ENCODE data around the gene TAF3.

Gene TAF3

GRCh38 chr10:8063935-8064334 is 245.6 kb downstream of the TAF3 start:
- H4K8ac ChIP-seq (ENCODE audit: low read depth, low read length) = peak overlapping the region; percentile 4
- peak overlapping the region; percentile 12 for H3K9ac ChIP-seq (ENCODE audit: low read length)
- H3K18ac ChIP-seq (ENCODE audit: low read length) = peak overlapping the region; percentile 6
- WGBS (ENCODE audit: extremely low coverage, insufficient coverage, insufficient read length) = no CpG with 5 or more reads among the region's 13 CpGs
- peaks cover 33 to 39% of the 10 kb centered on the region in 2 experiments for H3K4me1 ChIP-seq (ENCODE audit: control insufficient read depth in 1 of 2, insufficient read depth in 2 of 2, low read length in 2 of 2)
- H2AFZ ChIP-seq (ENCODE audit: insufficient read depth, low read length, poor library complexity) = no peak overlapping the region
- H3K27me3 ChIP-seq (ENCODE audit: insufficient read depth, low read length) = no peaks in the 10 kb centered on the region
- H3K9me3 ChIP-seq (ENCODE audit: insufficient read depth, low read depth, low read length) = no peaks in the 10 kb centered on the region
- no peak overlapping the region for H4K12ac ChIP-seq (ENCODE audit: low read depth, low read length)
- peak overlapping the region; percentile 7 for H2BK5ac ChIP-seq (ENCODE audit: low read depth, low read length, poor library complexity)
- H4K91ac ChIP-seq (ENCODE audit: low read depth, low read length) = no peak overlapping the region
- DNase-seq = peak in 1 of 2 donors; percentile 50
- H3K79me1 ChIP-seq (ENCODE audit: low read length) = peaks cover 41% of the 10 kb centered on the region
- H3K4me2 ChIP-seq (ENCODE audit: low read length) = no peak overlapping the region
- peak overlapping the region; percentile 25 for H2BK120ac ChIP-seq (ENCODE audit: insufficient read depth, low read length, poor library complexity)
- H3K4ac ChIP-seq (ENCODE audit: low read depth, low read length) = peak overlapping the region; percentile 72
- peaks cover 34% of the 10 kb centered on the region for H3K79me2 ChIP-seq (ENCODE audit: control insufficient read depth, insufficient read depth, low read length, poor library complexity)
- peak overlapping the region; percentile 70 for H3K27ac ChIP-seq (ENCODE audit: low read depth, low read length)
- H3K36me3 ChIP-seq (ENCODE audit: control insufficient read depth in 1 of 2, insufficient read depth in 2 of 2, low read length in 2 of 2) = peaks cover 51 to 66% of the 10 kb centered on the region in 2 experiments
- H3K4me3 ChIP-seq (ENCODE audit: low read depth, low read length) = no peak overlapping the region
- H3K14ac ChIP-seq (ENCODE audit: low read length) = peak overlapping the region; percentile 8
- H3K23ac ChIP-seq (ENCODE audit: low read length) = no peak overlapping the region
- H2AK5ac ChIP-seq (ENCODE audit: low read length) = peak overlapping the region; percentile 33
- H2BK12ac ChIP-seq (ENCODE audit: low read length) = peak overlapping the region; percentile 7

DNA sequence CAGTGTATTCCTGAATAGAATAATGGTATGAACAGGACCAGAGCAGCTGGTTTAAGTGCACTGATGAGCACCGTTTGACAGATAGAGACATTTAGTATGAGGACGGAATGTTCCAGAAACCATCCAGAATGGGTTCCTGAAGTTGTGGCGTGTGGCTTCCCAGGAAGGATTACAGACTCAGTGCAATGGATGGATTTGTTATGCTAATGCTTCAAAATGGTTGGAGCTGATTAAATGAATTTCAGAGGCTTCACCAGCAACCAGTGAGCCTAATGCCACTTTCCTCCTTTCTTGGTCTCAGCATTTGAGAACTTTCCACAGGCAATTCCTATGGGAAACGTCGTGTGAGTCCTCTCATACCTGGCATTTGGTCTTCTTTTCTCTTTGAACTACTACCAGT is 246.1 kb downstream of the TAF3 start:
- H4K91ac ChIP-seq (ENCODE audit: low read depth, low read length) = no peak overlapping the region
- no peak overlapping the region for H2BK5ac ChIP-seq (ENCODE audit: low read depth, low read length, poor library complexity)
- H3K27ac ChIP-seq (ENCODE audit: low read depth, low read length) = no peak overlapping the region
- no peak overlapping the region for H3K4me2 ChIP-seq (ENCODE audit: low read length)
- no peak overlapping the region for H4K8ac ChIP-seq (ENCODE audit: low read depth, low read length)
- H2AFZ ChIP-seq (ENCODE audit: insufficient read depth, low read length, poor library complexity) = no peak overlapping the region
- H3K9ac ChIP-seq (ENCODE audit: low read length) = no peak overlapping the region
- H3K23ac ChIP-seq (ENCODE audit: low read length) = no peak overlapping the region
- no peak overlapping the region for H3K4me3 ChIP-seq (ENCODE audit: low read depth, low read length)
- H3K18ac ChIP-seq (ENCODE audit: low read length) = no peak overlapping the region
- no peak overlapping the region for H2BK12ac ChIP-seq (ENCODE audit: low read length)
- H3K9me3 ChIP-seq (ENCODE audit: insufficient read depth, low read depth, low read length) = peaks cover 2% of the 10 kb centered on the region
- no peaks in the 10 kb centered on the region for H3K27me3 ChIP-seq (ENCODE audit: insufficient read depth, low read length)
- peaks cover 37% of the 10 kb centered on the region for H3K79me1 ChIP-seq (ENCODE audit: low read length)
- no peak overlapping the region for H2AK5ac ChIP-seq (ENCODE audit: low read length)
- peak in 1 of 2 donors; percentile 18 for DNase-seq
- no peak overlapping the region for H4K12ac ChIP-seq (ENCODE audit: low read depth, low read length)
- no peak overlapping the region for H3K4ac ChIP-seq (ENCODE audit: low read depth, low read length)
- H3K14ac ChIP-seq (ENCODE audit: low read length) = no peak overlapping the region
- H3K36me3 ChIP-seq (ENCODE audit: control insufficient read depth in 1 of 2, insufficient read depth in 2 of 2, low read length in 2 of 2) = peaks cover 51 to 66% of the 10 kb centered on the region in 2 experiments
- peaks cover 31 to 36% of the 10 kb centered on the region in 2 experiments for H3K4me1 ChIP-seq (ENCODE audit: control insufficient read depth in 1 of 2, insufficient read depth in 2 of 2, low read length in 2 of 2)
- no peak overlapping the region for H2BK120ac ChIP-seq (ENCODE audit: insufficient read depth, low read length, poor library complexity)
- whole genome bisulfite sequencing (ENCODE audit: extremely low coverage, insufficient coverage, insufficient read length) = no CpG with 5 or more reads among the region's 5 CpGs
- H3K79me2 ChIP-seq (ENCODE audit: control insufficient read depth, insufficient read depth, low read length, poor library complexity) = peaks cover 30% of the 10 kb centered on the region

DNA sequence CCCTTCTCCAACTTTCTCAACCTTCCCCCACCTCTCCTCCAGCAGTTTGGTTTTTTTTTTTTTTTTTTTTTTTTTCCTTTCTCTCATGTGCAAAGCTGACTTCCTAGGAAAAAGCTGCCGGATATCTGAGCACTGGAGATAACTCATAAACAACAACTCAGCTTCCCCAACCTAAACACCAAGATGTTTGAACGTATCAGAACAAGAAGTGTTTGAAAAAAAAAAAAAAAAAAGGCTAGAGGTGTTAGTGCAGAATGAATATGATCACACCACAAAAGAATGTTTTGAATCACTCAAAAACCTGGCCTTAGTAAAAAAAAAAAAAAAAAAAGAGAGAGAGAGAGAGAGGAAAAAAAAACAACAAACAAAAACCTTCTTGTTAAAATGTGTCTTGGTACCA is 247.3 kb downstream of the TAF3 start:
- no peak overlapping the region for H3K4me2 ChIP-seq (ENCODE audit: low read length)
- no peak overlapping the region for H2AK5ac ChIP-seq (ENCODE audit: low read length)
- WGBS (ENCODE audit: extremely low coverage, insufficient coverage, insufficient read length) = no CpG with 5 or more reads among the region's 2 CpGs
- H3K79me1 ChIP-seq (ENCODE audit: low read length) = peaks cover 32% of the 10 kb centered on the region
- no peak overlapping the region for H3K27ac ChIP-seq (ENCODE audit: low read depth, low read length)
- no peak overlapping the region for H3K23ac ChIP-seq (ENCODE audit: low read length)
- peaks cover 26% of the 10 kb centered on the region for H3K79me2 ChIP-seq (ENCODE audit: control insufficient read depth, insufficient read depth, low read length, poor library complexity)
- DNase-seq = peak in 1 of 2 donors; percentile 70
- no peak overlapping the region for H3K14ac ChIP-seq (ENCODE audit: low read length)
- H3K9ac ChIP-seq (ENCODE audit: low read length) = no peak overlapping the region
- H2BK5ac ChIP-seq (ENCODE audit: low read depth, low read length, poor library complexity) = no peak overlapping the region
- H4K8ac ChIP-seq (ENCODE audit: low read depth, low read length) = no peak overlapping the region
- H3K4me3 ChIP-seq (ENCODE audit: low read depth, low read length) = no peak overlapping the region
- no peak overlapping the region for H3K18ac ChIP-seq (ENCODE audit: low read length)
- H3K36me3 ChIP-seq (ENCODE audit: control insufficient read depth in 1 of 2, insufficient read depth in 2 of 2, low read length in 2 of 2) = peaks cover 55 to 65% of the 10 kb centered on the region in 2 experiments
- no peaks in the 10 kb centered on the region for H3K27me3 ChIP-seq (ENCODE audit: insufficient read depth, low read length)
- H3K4ac ChIP-seq (ENCODE audit: low read depth, low read length) = peak overlapping the region; percentile 50
- H2AFZ ChIP-seq (ENCODE audit: insufficient read depth, low read length, poor library complexity) = no peak overlapping the region
- H2BK120ac ChIP-seq (ENCODE audit: insufficient read depth, low read length, poor library complexity) = no peak overlapping the region
- peaks cover 30 to 34% of the 10 kb centered on the region in 2 experiments for H3K4me1 ChIP-seq (ENCODE audit: control insufficient read depth in 1 of 2, insufficient read depth in 2 of 2, low read length in 2 of 2)
- peaks cover 2% of the 10 kb centered on the region for H3K9me3 ChIP-seq (ENCODE audit: insufficient read depth, low read depth, low read length)
- H2BK12ac ChIP-seq (ENCODE audit: low read length) = no peak overlapping the region
- no peak overlapping the region for H4K12ac ChIP-seq (ENCODE audit: low read depth, low read length)
- H4K91ac ChIP-seq (ENCODE audit: low read depth, low read length) = no peak overlapping the region

- Histone ChIP-seq H3K4me2 (ENCODE audit: low read length) (no peak overlapping the region), H2BK5ac (ENCODE audit: low read depth, low read length, poor library complexity) (no peak overlapping the region), H4K91ac (ENCODE audit: low read depth, low read length) (no peak overlapping the region), H3K4ac (ENCODE audit: low read depth, low read length) (no peak overlapping the region), H2AK5ac (ENCODE audit: low read length) (no peak overlapping the region), H3K79me2 (ENCODE audit: control insufficient read depth, insufficient read depth, low read length, poor library complexity) (peaks cover 21% of the 10 kb centered on the region), H2BK12ac (ENCODE audit: low read length) (no peak overlapping the region), H3K79me1 (ENCODE audit: low read length) (peaks cover 27% of the 10 kb centered on the region), H2BK120ac (ENCODE audit: insufficient read depth, low read length, poor library complexity) (no peak overlapping the region), H4K8ac (ENCODE audit: low read depth, low read length) (no peak overlapping the region), H3K14ac (ENCODE audit: low read length) (no peak overlapping the region), H3K18ac (ENCODE audit: low read length) (no peak overlapping the region), H3K9me3 (ENCODE audit: insufficient read depth, low read depth, low read length) (peaks cover 2% of the 10 kb centered on the region), H3K9ac (ENCODE audit: low read length) (no peak overlapping the region), H3K23ac (ENCODE audit: low read length) (no peak overlapping the region), H4K12ac (ENCODE audit: low read depth, low read length) (no peak overlapping the region), H2AFZ (ENCODE audit: insufficient read depth, low read length, poor library complexity) (no peak overlapping the region), H3K27me3 (ENCODE audit: insufficient read depth, low read length) (no peaks in the 10 kb centered on the region), H3K27ac (ENCODE audit: low read depth, low read length) (no peak overlapping the region), H3K4me1 (ENCODE audit: control insufficient read depth in 1 of 2, insufficient read depth in 2 of 2, low read length in 2 of 2) (peaks cover 25 to 30% of the 10 kb centered on the region in 2 experiments), H3K36me3 (ENCODE audit: control insufficient read depth in 1 of 2, insufficient read depth in 2 of 2, low read length in 2 of 2) (peaks cover 51 to 63% of the 10 kb centered on the region in 2 experiments), H3K4me3 (ENCODE audit: low read depth, low read length) (no peak overlapping the region)
- WGBS (ENCODE audit: extremely low coverage, insufficient coverage, insufficient read length) = no CpG with 5 or more reads among the region's 1 CpG
- no peak for DNase-seq
Observed at GRCh38 chr10:8066124-8066523, 247.8 kb downstream of the TAF3 start.
